HepG2 (cell line): Measurements from ENCODE around the gene AGRP. TPM values are rescaled to one million over a fixed set of nuclear protein-coding genes. Genes with fewer than 3 reads are reported as not detected.

Experiments used
- AHDC1 ChIP-seq: sonication (generic); formaldehyde crosslinking; IDR thresholded peaks from 2 replicates; pipeline ENCODE4 v1.5.1; 2020; ENCODE audit warnings: mild to moderate bottlenecking, missing genetic modification reagents, borderline replicate concordance
- ARHGAP35 ChIP-seq: sonication (generic); formaldehyde crosslinking; IDR thresholded peaks from 2 replicates; pipeline ENCODE4 v1.9.0; 2022; ENCODE audit warnings: mild to moderate bottlenecking, inconsistent platforms, moderate library complexity, missing genetic modification reagents, borderline replicate concordance
- ETS1 ChIP-seq: sonication (generic); formaldehyde crosslinking; IDR thresholded peaks from 2 replicates; pipeline ENCODE4 v1.4.0; 2020; ENCODE audit warnings: missing genetic modification reagents
- FOXP1 ChIP-seq, 2 experiments: fragments of 450-650 bp in 1 of 2; IDR thresholded peaks; 2 replicates each; pipeline ENCODE4 v1.6.1; 2017 to 2018; ENCODE audit warnings: antibody characterized with exemption in 1 of 2
- HMG20B ChIP-seq: conservative IDR thresholded peaks from 2 replicates; pipeline ENCODE4 v1.6.1; 2016; ENCODE audit warnings: missing genetic modification reagents, missing compliant biosample characterization
- NFE2L1 ChIP-seq: sonication (generic); formaldehyde crosslinking; IDR thresholded peaks from 2 replicates; pipeline ENCODE4 v1.4.0; 2020; ENCODE audit warnings: missing genetic modification reagents, mild to moderate bottlenecking, borderline replicate concordance
- NONO ChIP-seq, 2 experiments: fragments of 450-650 bp in 1 of 2; sonication (generic) in 1 of 2; formaldehyde crosslinking in 1 of 2; IDR thresholded peaks in 1 of 2; conservative IDR thresholded peaks in 1 of 2; 2 replicates each; pipeline versions ENCODE4 v1.6.1 to v1.8.0; 2017 to 2022; ENCODE audit warnings: mild to moderate bottlenecking in 1 of 2, missing genetic modification reagents in 1 of 2, moderate library complexity in 1 of 2
- NR3C1 ChIP-seq: sonication (generic); formaldehyde crosslinking; IDR thresholded peaks from 2 replicates; pipeline ENCODE4 v1.4.0; 2020; ENCODE audit warnings: missing genetic modification reagents
- TOPORS ChIP-seq: sonication (generic); formaldehyde crosslinking; IDR thresholded peaks from 2 replicates; pipeline ENCODE4 v1.8.0; 2023; ENCODE audit warnings: mild to moderate bottlenecking, missing genetic modification reagents
- ZBTB7B ChIP-seq: sonication (generic); formaldehyde crosslinking; IDR thresholded peaks from 2 replicates; pipeline ENCODE4 v1.4.0; 2020; ENCODE audit warnings: missing genetic modification reagents
- ZFP62 ChIP-seq: sonication (generic); formaldehyde crosslinking; IDR thresholded peaks from 2 replicates; pipeline ENCODE4 v1.4.0; 2020; ENCODE audit warnings: missing genetic modification reagents
- ZFY ChIP-seq: sonication (generic); formaldehyde crosslinking; IDR thresholded peaks from 2 replicates; pipeline ENCODE4 v1.4.0; 2020; ENCODE audit warnings: missing genetic modification reagents
- ZNF143 ChIP-seq: sonication (generic); formaldehyde crosslinking; IDR thresholded peaks from 2 replicates; pipeline ENCODE4 v1.4.0; 2020; ENCODE audit warnings: missing genetic modification reagents
- ZNF451 ChIP-seq: sonication (generic); formaldehyde crosslinking; IDR thresholded peaks from 2 replicates; pipeline ENCODE4 v1.5.0; 2020; ENCODE audit warnings: mild to moderate bottlenecking, missing genetic modification reagents
- ZNF891 ChIP-seq: sonication (generic); formaldehyde crosslinking; IDR thresholded peaks from 2 replicates; pipeline ENCODE4 v1.5.0; 2020; ENCODE audit warnings: mild to moderate bottlenecking, missing genetic modification reagents
- polyA plus RNA-seq, 8 experiments: library from polyadenylated mRNA; depleted of rRNA in 3 of 8; stranded (reverse) in 7 of 8; unstranded in 1 of 8; fragments of >200 nt; fragmentation: Illumina TruSeq in 4 of 8; extraction: Trizol in 4 of 8; gene quantifications; 2 replicates each; pipeline versions ENCODE4 v1.2.1 to v1.2.3, GENCODE V29; 2011 to 2016; ENCODE audit warnings: low read depth in 4 of 8, missing spikeins in 1 of 8, mixed read lengths in 1 of 8; ENCODE audit not compliant: insufficient read depth in 1 of 8
- total RNA-seq, 5 experiments: library from RNA; depleted of rRNA; stranded (reverse); fragments of >200 nt; fragmentation: Illumina TruSeq; extraction: Trizol; gene quantifications; 2 replicates each; pipeline ENCODE4 v1.2.3, GENCODE V29; 2016; ENCODE audit warnings: low read depth in 1 of 5
- TF ChIP-seq, protein P1 (sequence below): sonication (generic); formaldehyde crosslinking; IDR thresholded peaks from 2 replicates; pipeline ENCODE4 v1.8.0; 2023; ENCODE audit warnings: mild to moderate bottlenecking, missing genetic modification reagents
- TF ChIP-seq, protein P2 (sequence below): sonication (generic); formaldehyde crosslinking; IDR thresholded peaks from 2 replicates; pipeline ENCODE4 v1.5.0; 2020; ENCODE audit warnings: missing genetic modification reagents, mild to moderate bottlenecking, borderline replicate concordance
- TF ChIP-seq, protein P3 (sequence below): IDR thresholded peaks from 2 replicates; pipeline ENCODE4 v1.6.1; 2016

The AGRP gene
- total and polyA plus RNA-seq, 2 of the 13 experiments (the other 11 are each of a cell fraction or from before 2014, with no cell fraction given) = not detected

- TF ChIP-seq AHDC1 (CRISPR knock-in tag) (no peak), ZNF891 (CRISPR knock-in tag) (peak; percentile 55; the same call in 1 of the 2 replicates), ARHGAP35 (no peak), ZFP62 (CRISPR knock-in tag) (no peak), NONO (IDR thresholded peaks at IDR 0.05) (no peak), NONO (CRISPR knock-in tag; conservative IDR thresholded peaks at IDR 0.05) (peak; percentile 16; the same call in 1 of the 2 replicates), ZNF143 (CRISPR knock-in tag) (peak; percentile 13; the same call in 1 of the 2 replicates), ZFY (CRISPR knock-in tag) (no peak), ETS1 (CRISPR knock-in tag) (0 out of 2 replicates have a peak, but pooled peaks have one; percentile 14), ZBTB7B (CRISPR knock-in tag) (peak; percentile 89; the same call in 1 of the 2 replicates), ZNF451 (peak; percentile 33; the same call in 1 of the 2 replicates), FOXP1 (IDR thresholded peaks at IDR 0.05) (no peak), FOXP1 (CRISPR knock-in tag; IDR thresholded peaks at IDR 0.05) (peak; percentile 14; the same call in 1 of the 2 replicates), NFE2L1 (CRISPR knock-in tag) (peak; percentile 45; the same call in 1 of the 2 replicates), TOPORS (CRISPR knock-in tag) (no peak), NR3C1 (CRISPR knock-in tag) (no peak), HMG20B (CRISPR knock-in tag) (no peak; the same call in 1 of the 2 replicates)
- TF ChIP-seq, protein P1, sequence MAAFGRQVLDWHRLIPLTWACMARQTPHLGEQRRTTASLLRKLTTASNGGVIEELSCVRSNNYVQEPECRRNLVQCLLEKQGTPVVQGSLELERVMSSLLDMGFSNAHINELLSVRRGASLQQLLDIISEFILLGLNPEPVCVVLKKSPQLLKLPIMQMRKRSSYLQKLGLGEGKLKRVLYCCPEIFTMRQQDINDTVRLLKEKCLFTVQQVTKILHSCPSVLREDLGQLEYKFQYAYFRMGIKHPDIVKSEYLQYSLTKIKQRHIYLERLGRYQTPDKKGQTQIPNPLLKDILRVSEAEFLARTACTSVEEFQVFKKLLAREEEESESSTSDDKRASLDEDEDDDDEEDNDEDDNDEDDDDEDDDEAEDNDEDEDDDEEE (CRISPR knock-in tag) = peak; percentile 87; the same call in 1 of the 2 replicates
- TF ChIP-seq, protein P2, sequence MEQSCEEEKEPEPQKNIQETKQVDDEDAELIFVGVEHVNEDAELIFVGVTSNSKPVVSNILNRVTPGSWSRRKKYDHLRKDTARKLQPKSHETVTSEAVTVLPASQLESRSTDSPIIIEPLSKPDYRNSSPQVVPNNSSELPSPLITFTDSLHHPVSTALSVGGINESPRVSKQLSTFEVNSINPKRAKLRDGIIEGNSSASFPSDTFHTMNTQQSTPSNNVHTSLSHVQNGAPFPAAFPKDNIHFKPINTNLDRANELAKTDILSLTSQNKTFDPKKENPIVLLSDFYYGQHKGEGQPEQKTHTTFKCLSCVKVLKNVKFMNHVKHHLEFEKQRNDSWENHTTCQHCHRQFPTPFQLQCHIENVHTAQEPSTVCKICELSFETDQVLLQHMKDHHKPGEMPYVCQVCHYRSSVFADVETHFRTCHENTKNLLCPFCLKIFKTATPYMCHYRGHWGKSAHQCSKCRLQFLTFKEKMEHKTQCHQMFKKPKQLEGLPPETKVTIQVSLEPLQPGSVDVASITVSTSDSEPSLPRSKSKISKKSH (CRISPR knock-in tag) = peak; percentile 62; the same call in 1 of the 2 replicates
- TF ChIP-seq, protein P3, sequence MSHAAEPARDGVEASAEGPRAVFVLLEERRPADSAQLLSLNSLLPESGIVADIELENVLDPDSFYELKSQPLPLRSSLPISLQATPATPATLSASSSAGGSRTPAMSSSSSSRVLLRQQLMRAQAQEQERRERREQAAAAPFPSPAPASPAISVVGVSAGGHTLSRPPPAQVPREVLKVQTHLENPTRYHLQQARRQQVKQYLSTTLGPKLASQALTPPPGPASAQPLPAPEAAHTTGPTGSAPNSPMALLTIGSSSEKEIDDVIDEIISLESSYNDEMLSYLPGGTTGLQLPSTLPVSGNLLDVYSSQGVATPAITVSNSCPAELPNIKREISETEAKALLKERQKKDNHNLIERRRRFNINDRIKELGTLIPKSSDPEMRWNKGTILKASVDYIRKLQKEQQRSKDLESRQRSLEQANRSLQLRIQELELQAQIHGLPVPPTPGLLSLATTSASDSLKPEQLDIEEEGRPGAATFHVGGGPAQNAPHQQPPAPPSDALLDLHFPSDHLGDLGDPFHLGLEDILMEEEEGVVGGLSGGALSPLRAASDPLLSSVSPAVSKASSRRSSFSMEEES (CRISPR knock-in tag) = 0 out of 2 replicates have a peak, but pooled peaks have one; percentile 13
Measured at GRCh38 chr16:67528222-67528869, 45.0 kb upstream of the AGRP start, which contains the start of gene RIPOR1 (continued).
